H54 (cell line): ENCODE measurements around the gene KRTAP5-7.
"Not testable (repeated sequence)": the region's sequence is repeated elsewhere in the genome, so short reads cannot be mapped to it uniquely, and the experiment has no call there.

ENCODE experiments used
- DNase-seq: peaks from one replicate; pipeline ENCODE4 v3.0.0; 2011; ENCODE audit warnings: low spot score, mixed read lengths; ENCODE audit not compliant: insufficient read length
- FAIRE-seq: peaks from 3 replicates; lab custom pipeline; 2011; peaks lifted over from hg19 to GRCh38; lab: Jason Lieb, UNC
- POLR2A ChIP-seq: IDR thresholded peaks from 2 replicates; pipeline ENCODE4 v1.6.1; 2011; ENCODE audit warnings: low read depth, mild to moderate bottlenecking, low read length

KRTAP5-7 gene

GRCh38 chr11:71526796-71527575 is at the start of gene KRTAP5-7:
TSS of gene KRTAP5-7 (plus strand) at chr11:71527267. CDS start at chr11:71527301, 34 bp downstream.
- not testable (repeated sequence) for FAIRE-seq, DNase-seq

GRCh38 chr11:71477641-71478527 is 49.2 kb upstream of the KRTAP5-7 start:
- FAIRE-seq: no peak
- no peak for TF ChIP-seq POLR2A
- no peak for DNase-seq

GRCh38 chr11:71478528-71478840 is 48.6 kb upstream of the KRTAP5-7 start:
- no peak for TF ChIP-seq POLR2A
- no peak for FAIRE-seq
- DNase-seq: no peak

- FAIRE-seq (no peak), DNase-seq (no peak)
- TF ChIP-seq POLR2A: no peak
These were observed 45.7 kb upstream of the KRTAP5-7 start for GRCh38 chr11:71481101-71481960.

- no peak for FAIRE-seq
- no peak for TF ChIP-seq POLR2A
These were observed 44.9 kb upstream of the KRTAP5-7 start for GRCh38 chr11:71482216-71482615.

GRCh38 chr11:71482746-71483364 is 44.2 kb upstream of the KRTAP5-7 start:
- DNase-seq (no peak), FAIRE-seq (no peak)
- no peak for TF ChIP-seq POLR2A

More at GRCh38 chr11:71482216-71482615, 44.9 kb upstream of the KRTAP5-7 start:
- DNase-seq: no peak

- DNase-seq (no peak), FAIRE-seq (no peak)
- no peak for TF ChIP-seq POLR2A
These were observed 43.4 kb upstream of the KRTAP5-7 start for GRCh38 chr11:71483692-71484091.

GRCh38 chr11:71484248-71485062 is 42.6 kb upstream of the KRTAP5-7 start:
- FAIRE-seq (no peak), DNase-seq (no peak)
- no peak for TF ChIP-seq POLR2A

GRCh38 chr11:71485063-71485399 is 42.0 kb upstream of the KRTAP5-7 start:
- DNase-seq (no peak), FAIRE-seq (no peak)
- no peak for TF ChIP-seq POLR2A

- TF ChIP-seq POLR2A: no peak
- FAIRE-seq: no peak
- DNase-seq: no peak
These were observed 41.6 kb upstream of the KRTAP5-7 start for GRCh38 chr11:71485466-71485865.

GRCh38 chr11:71486320-71486719 is 40.7 kb upstream of the KRTAP5-7 start:
- no peak for TF ChIP-seq POLR2A
- FAIRE-seq: no peak
- DNase-seq: no peak

GRCh38 chr11:71488681-71489270 is 38.3 kb upstream of the KRTAP5-7 start:
- FAIRE-seq (no peak), DNase-seq (no peak)

More at GRCh38 chr11:71488681-71489270, 38.3 kb upstream of the KRTAP5-7 start:
- TF ChIP-seq POLR2A: no peak
